HL-60/S4 (cell line): ENCODE results near the gene ZMIZ1.
"Not testable (repeated sequence)": the region's sequence is repeated elsewhere in the genome, so short reads cannot be mapped to it uniquely, and the experiment has no call there.

Experiments used
- in situ Hi-C: fragments of 300-500 bp; cut with MboI; formaldehyde crosslinking; loops from 2 replicates; pipeline ENCODE4 v1.14.3; 2022; ENCODE audit warnings: low sequenced_read_pairs

ZMIZ1 gene

GRCh38 chr10:79274279-79275104 is 205.7 kb downstream of the ZMIZ1 start:
- in situ Hi-C loops: no loop called here

- in situ Hi-C loops: no loop called here
Observed at GRCh38 chr10:79275105-79275430, 206.3 kb downstream of the ZMIZ1 start.

- in situ Hi-C loops: no loop called here
Observed at GRCh38 chr10:79275431-79275851, 206.7 kb downstream of the ZMIZ1 start.

GRCh38 chr10:79277579-79278269 is 209.0 kb downstream of the ZMIZ1 start:
- in situ Hi-C loops: no loop called here

- in situ Hi-C loops: not testable (repeated sequence)
Observed at GRCh38 chr10:79279047-79279446, 210.3 kb downstream of the ZMIZ1 start.

- in situ Hi-C loops: no loop called here
Observed at GRCh38 chr10:79280956-79281355, 212.2 kb downstream of the ZMIZ1 start.

GRCh38 chr10:79282388-79282787 is 213.6 kb downstream of the ZMIZ1 start:
- in situ Hi-C loops: no loop called here

GRCh38 chr10:79283616-79284015 is 214.8 kb downstream of the ZMIZ1 start:
- in situ Hi-C loops: no loop called here

- in situ Hi-C loops: no loop called here
Observed at GRCh38 chr10:79284158-79284871, 215.5 kb downstream of the ZMIZ1 start.

- in situ Hi-C loops: no loop called here
Observed at GRCh38 chr10:79285315-79286197, 216.8 kb downstream of the ZMIZ1 start.

- in situ Hi-C loops: no loop called here
Observed at GRCh38 chr10:79286318-79286951, 217.7 kb downstream of the ZMIZ1 start.

GRCh38 chr10:79287973-79288723 is 219.4 kb downstream of the ZMIZ1 start:
- in situ Hi-C loops: no loop called here

GRCh38 chr10:79289801-79290200 is 221.0 kb downstream of the ZMIZ1 start:
- in situ Hi-C loops: no loop called here

- in situ Hi-C loops: no loop called here
Observed at GRCh38 chr10:79292026-79292766, 223.4 kb downstream of the ZMIZ1 start.

- in situ Hi-C loops: no loop called here
Observed at GRCh38 chr10:79292891-79293746, 224.4 kb downstream of the ZMIZ1 start.

GRCh38 chr10:79293841-79294581 is 225.2 kb downstream of the ZMIZ1 start:
- in situ Hi-C loops: no loop called here

- in situ Hi-C loops: no loop called here
Observed at GRCh38 chr10:79295563-79295962, 226.8 kb downstream of the ZMIZ1 start.
